Right kidney (tissue), 1 donor: ENCODE measurements around the gene CD58.

Experiments used
- DNase-seq: peaks from one replicate; pipeline ENCODE4 v3.0.0-alpha.2; 2016

The CD58 gene

DNA sequence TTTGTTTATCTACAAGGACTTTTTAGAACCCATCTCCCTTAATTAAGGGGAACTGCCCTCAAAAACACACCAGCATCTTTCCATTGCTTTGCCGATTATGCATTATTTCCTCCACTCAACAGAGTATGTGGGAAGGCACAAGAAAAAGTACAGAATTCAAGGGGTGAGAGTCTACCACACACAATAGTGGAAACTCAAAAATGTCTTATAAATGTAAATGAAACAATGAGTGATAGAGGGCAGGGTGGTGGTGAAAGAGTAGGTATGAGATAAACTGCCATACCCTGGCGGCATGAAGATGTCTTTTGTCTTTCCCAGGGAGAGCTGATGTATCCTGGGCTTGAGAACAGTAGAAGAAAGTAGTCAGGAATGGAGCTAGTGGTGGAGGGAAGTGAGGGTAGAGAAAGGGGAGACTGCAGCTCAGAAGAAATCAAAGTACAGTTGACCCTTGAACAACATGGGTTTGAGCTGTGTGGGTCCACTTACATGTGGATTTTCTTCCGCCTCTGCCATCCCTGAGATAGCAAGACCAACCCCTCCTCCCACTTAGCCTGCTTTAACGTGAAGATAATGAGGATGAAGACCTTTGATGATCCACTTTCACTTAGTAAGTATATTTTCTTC is 24.4 kb downstream of the CD58 start:
- DNase-seq: no peak

DNA sequence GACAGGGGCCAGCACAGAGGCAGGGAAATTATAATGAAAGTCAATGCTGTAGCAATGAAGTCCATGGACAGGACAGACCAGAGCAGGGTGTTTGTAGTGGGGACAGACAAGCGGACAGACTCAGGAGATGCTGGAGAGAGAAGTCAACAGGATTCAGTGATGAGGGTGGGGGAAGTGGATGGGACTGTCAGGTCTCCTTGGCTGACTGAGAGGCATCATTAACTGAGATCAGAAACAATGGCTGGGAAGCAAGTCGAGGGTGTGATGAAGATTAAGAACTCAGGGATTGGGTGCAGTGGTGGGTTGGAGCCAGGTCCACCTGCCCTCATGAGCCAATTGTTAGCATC is 25.5 kb downstream of the CD58 start:
- DNase-seq: no peak

DNA sequence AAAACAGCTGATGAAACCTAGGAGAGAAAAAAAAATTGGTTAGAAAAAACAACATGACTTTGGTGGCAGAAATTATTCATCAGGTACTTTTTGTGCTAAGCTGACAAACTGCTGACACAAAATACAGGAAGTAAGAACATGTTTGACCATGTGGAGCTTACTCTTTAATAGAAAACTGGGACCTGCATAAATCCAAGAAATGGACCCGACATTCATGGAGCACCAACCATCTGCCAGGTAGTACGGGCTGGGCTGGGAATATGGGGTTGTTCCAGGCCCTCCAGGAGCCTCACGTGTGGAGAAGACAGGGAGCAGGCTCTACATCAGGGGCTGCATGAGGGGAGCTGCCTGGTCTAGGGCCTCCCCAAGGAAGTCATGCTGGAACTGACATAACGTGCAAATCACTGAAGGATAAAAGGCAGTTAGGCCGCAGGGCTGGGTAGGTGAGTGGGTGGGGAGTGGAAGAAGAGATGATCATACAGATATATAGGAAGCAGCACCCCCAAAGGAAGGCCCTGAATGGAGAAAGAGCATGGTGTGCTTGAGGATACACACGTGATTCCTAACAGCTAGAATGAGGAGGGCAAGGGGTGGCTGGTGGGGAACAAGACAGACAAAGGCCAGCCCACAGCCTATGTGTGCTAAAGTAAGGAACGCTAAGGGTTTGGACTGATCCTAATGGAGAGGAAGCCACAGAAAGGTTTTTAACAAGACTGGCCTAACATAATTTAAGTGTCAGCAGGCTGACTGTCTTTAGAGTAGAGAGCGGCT is 26.1 kb downstream of the CD58 start:
- DNase-seq: no peak

DNA sequence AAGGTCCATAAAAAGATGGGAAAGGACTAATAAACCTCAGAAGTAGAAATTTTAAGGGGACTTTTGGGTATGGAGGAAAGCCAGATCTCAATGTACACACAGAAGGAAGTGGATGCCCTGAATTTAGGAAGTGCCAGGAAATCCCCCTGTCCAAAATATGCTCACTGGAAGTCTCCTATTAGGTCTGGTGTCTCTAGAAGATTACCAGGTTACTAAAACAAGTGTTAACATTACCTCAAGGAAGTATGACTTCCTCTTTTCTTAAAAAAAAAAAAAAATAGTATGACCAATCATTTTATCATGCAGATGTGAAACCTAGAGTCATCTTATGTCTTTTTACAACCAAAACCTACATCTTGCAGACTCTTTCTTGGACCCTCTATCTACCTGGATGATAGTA is 30.7 kb downstream of the CD58 start:
- DNase-seq: no peak

DNA sequence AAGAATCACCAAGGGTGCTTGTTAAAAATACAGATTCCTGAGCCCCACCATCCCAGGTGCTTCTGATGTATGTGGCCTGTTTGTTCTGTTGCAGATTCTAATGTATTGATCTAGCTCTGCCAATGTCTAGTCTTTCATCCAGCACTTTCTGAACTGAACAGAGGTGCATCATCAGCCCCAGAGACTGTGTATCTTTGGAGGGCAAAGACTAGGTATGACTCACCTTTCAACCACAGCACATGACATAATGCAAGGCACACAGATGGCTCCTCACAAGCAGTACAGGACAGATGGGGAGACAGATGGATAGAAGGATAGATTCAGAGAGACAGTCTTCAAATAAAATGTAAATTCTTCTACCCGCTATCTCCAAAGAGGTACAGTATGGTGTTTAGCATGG is 32.3 kb downstream of the CD58 start:
- no peak for DNase-seq

DNA sequence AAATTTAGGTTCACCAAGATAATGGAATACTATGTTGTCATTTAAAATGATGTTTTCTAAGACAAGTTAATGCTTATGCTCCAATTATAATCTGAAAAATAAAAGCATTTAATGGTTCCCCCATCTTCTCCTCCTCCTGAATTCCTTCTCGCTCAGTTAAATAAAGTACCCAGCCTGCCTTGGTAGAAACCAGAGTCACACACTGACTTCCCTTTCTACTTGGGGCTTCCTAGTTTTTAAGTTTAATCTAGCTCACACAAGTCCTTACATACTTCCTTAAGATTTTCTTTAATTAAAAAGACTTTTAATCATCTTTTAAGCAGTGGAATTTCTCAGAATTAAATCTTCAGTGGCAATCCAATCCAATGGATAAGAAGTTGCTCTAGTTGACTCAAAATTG is 32.9 kb downstream of the CD58 start:
- DNase-seq: no peak

DNA sequence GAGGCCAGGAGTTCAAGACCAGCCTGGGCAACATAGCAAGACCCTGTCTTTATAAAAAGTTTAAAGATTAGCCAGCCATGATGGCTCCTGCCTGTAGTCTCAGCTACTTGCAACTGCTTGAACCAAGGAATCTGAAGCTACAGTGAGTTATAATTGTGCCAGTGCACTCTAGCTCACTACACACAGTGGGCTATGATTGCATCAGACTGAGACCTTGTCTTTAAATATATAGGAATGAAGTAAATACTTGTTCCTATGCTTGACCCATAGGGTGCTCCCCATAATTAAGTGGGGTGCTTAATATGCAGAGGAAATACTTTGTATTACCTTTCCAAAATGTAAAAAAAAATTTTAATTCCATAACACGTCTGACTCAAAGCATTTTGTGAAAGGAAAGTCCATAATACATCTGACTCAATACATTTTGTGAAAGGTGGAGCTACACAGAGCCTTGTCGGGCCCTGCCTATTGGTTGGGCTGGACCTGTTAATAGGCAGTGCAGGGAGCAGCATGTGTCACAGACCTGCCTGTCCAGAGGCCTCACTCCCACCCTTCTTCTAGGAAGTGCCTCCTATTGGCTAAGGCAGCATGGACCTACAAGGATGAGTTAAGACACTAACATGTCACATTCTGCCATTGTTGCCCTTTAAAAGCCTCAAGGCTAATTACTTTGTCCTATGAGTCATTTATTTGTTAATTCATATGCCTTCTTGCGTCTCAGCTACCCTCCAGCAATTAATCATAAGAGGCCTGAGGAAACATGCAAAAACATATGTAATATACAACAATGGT is 33.6 kb downstream of the CD58 start:
- no peak for DNase-seq

DNA sequence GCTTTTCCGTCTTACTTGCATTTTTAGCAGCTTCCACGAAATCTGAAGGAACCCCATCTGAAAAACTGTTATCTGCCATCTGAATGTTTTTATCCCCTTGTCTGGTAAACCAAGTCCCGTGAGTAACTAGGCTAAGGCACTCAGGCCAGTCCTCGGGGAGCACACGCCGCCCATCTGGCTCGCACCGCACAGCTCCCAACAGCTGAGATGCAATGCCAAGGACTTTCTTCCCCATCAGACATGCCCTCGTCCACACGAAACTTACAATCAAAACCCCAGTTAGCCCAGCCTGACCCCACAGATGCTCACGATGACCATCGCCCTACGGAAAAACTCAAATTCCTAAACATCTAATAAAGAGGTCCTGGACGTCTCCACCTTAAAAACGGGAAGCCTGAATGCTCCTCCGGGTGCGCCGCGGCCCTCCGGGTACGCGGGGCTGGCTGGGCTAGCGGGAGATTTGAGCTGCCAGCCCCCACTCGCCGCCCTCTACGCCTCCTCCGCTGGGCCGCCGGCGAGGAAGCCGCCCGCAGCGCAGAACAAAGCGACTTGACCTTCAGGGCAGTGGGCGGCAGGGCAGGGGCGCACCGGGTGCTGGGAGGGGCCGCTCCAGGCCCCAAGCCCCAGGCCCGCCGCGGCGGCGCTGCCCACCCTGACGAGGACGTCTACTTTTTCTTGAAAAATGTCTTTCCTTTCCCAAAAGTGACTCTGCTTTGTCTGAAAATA is 36.6 kb downstream of the CD58 start:
- no peak for DNase-seq

DNA sequence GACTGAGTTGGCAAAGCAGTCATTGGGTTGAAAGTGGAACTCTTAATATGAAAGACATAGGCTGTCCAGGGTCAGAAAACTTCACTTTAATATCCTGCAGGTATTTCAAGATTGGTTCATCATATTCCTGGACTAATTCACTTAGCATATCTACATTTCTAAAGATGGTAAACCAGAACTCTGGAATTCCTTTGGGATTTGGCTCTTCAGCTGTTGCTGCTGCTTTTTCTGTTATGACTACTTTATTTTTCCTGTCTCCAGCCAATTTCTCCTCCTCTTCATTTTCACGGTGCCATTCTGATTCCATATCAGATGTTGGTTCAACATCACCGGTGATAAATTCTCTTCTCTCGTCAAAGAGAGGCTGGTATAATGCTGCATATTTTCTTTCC is 37.4 kb downstream of the CD58 start:
- no peak for DNase-seq

DNA sequence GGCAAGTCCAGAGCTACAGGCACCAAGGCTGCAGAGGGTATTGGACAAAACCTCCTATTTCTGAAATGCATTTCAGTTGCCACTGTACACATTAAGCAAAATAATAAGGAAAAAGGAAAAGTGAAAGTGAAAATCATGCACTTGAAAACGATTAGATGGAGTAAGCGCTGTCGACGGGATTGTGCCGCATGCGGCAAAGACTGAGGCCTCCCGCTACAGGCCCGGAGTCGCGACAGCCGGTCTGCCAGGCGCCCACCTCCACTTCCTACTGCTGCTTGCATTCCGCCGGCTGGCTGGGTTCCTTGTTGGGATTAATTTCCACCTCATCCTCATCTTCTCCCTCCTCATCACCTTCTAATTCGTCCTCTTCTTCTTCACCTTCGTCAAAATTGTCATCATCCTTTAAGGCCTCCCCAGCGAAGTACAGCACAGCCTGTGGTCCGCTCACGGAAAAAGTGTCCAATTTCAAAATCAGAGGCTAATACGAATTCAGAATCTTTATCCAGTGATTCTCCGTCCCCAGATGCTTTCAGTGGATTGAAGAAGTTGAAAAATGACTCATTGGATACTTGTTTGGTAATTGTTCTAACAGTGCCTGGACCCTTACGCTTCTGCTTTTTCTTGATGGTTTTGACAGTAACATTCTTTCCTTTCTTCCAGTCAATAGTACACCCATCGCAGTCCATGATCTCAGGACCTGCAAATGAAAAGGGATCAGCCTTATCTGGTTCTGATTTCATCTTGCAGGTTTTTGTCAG is 38.0 kb downstream of the CD58 start:
- no peak for DNase-seq

DNA sequence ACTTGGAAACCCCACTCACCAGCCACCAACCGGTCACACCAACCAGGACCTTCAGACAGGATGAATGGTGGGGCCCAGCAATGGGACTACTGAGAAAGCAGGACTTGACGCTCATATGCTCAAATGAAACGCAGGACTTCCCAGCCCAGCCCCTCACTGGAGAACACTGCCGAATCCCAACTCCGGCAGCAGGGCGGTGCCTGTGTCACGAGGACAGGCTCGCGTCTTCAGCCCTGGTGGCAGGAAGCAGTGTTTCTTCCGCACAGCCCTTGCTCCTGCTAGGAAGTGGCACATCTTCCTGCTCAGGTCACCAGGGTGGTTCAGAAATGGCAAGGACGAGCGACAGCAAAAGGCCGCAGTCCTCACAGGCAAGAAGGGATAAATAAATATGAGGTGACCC is 38.9 kb downstream of the CD58 start:
- no peak for DNase-seq

DNA sequence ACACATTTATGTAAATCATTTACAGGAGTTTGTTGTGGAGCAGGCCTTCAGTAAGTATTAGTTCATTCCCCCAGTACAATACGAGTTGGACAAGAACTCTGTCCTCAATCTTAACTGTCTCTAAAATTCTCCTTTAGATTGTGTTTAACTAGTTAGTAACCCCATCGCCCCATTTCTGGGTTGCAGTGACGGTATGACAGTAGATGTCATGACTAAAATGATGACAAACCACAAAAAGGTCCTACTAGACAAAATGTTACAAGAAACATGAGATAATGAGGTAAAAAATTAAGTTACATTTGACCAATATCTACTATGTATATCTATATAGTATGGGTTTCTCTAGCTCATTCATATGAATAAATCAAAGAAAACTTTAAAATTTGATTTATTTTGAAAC is 41.1 kb downstream of the CD58 start:
- no peak for DNase-seq

DNA sequence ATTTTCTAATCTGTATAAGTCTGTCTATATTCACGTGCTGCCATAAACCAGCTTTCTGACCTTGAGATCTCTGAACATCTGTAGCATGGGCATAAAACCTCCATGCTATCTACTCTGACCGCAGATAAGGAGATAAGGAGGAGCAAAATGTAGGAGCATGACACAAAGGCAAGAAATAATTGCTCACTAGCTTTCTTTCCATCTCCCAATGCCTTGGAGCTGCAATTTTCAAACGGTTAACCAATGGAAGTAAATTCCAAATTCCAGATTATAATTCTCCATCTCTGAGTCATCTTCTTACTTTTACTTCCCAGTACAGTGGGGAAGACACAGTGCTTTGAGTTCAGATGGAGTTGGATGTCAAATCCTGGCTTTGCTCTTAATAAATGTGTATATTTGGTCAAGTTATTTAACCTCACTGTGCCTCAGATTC is 41.6 kb downstream of the CD58 start:
- DNase-seq: no peak

DNA sequence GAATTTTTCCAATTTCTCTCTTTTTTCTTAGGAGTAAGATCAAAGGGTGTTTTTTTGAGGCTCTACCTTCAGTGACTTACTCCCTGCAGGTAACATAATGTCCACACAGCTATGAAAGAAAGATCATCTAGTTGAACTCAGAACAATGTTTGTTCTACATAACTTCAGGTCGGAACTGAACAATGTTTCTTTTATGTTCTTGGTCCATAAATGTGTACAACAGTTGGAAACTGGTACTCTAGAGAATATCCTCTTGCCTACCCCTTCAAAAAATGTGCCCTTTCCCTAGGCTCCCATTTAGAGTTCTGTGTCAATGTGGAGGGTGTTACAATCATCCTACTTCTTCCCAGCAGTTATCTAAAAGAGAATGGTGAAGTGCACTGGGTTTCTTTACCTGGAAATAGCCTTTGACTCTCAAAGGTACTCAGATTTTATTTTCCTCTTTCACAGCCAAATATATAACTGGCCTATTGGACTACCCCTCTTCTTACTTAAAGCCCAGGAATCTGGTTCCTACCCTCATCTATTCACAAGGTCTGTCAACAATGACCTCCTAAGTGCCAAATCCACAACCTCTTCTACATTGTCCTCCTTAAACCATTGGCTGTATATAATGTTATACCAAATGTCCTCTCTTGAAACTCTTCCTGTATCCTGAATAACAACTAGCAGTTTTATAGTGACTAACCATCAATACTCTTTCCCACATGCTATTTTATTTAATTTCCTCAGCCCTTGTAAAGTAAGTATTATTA is 42.3 kb downstream of the CD58 start:
- DNase-seq: no peak

DNA sequence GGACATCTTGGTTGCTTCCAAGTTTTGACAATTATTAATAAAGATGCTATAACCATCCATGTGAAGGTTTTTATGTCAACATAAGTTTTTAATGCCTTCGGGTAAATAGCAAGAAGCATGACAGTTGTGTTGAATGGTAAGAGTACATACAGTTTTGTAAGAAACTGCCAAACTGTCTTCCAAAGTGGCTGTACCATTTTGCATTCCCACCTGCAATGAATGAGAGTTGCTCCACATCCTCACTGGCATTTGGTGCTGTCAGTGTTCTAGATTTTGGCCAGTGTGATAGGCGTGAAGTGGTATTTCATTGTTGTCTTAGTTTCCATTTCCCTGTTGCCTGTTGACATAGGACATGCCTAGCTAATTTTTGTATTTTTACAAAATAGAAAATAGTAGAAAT is 45.4 kb downstream of the CD58 start:
- DNase-seq: no peak

DNA sequence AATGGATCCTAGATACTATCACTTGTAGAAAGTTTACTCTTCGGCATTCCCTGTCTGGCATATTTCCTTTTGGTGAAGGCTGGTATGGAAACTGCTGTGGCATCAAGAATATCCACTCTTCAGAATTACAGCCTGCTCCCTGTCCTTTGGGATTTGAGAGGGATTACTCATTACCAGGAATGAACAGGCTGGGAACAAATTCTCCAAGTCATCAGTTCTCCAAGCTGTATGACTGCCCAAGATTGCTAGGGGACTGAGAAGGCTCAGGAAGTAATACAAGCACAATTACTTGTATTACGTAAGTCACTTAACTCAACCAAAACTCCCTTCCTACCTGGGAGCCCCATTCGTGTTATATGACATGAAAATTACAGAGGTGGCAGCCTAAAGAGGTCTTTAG is 49.6 kb downstream of the CD58 start:
- DNase-seq: no peak

DNA sequence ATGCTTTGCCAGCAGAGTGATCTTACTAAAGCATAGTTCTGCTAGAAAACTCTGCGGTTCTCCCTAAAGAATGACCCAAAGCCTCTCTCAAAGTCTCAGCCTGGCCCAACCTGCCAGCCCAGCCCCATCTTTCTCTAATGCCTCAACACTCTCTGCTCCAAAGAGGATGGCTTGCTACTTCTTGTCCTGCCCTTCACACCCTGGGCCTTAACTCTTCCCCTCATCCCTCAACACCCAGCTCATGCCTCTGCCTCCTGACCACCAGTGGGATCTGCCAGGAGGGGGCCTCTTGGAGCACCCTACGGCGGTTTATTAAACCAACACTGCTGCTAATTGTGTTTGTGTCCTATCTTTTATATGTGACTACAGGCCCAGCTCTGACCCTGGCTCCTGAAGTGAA is 52.4 kb downstream of the CD58 start:
- DNase-seq: no peak

DNA sequence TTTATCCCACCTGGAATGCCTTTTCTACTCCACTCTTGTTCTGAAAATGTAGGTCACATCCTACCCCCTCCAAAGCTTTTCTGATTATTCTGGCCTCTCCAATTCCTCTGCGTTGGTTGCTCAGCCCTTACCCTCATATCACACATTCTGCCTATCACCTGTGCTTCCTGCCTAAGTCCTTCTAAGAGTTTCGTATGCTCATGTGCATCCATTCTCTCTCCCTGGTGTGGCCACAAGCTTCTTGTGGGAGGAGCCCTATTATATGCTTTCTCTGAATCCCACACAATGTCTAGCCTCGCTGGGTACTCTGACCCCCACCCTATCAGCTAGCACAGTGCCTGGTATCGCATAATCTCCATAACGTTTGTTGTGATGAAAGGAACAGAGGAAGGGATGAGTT is 54.2 kb downstream of the CD58 start:
- DNase-seq: no peak

DNA sequence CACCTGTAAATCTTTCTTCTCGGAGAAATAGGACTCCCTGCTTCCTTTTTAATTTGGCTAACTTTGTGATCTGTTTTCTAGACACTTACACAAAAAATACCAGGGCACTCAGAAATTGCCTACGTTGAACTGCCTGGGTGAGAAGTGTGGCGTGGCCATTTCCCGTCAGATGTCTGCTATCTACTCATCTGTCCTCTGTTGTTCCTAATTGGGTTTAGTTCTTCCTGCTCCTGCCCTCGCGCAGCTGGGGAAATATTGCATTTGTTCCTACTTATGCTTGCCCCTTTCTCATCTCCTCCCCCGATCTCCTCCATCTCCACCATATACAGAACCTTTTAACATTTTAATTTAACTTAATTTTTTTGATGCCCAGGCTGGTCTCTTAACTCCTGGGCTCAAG is 55.1 kb downstream of the CD58 start:
- no peak for DNase-seq

DNA sequence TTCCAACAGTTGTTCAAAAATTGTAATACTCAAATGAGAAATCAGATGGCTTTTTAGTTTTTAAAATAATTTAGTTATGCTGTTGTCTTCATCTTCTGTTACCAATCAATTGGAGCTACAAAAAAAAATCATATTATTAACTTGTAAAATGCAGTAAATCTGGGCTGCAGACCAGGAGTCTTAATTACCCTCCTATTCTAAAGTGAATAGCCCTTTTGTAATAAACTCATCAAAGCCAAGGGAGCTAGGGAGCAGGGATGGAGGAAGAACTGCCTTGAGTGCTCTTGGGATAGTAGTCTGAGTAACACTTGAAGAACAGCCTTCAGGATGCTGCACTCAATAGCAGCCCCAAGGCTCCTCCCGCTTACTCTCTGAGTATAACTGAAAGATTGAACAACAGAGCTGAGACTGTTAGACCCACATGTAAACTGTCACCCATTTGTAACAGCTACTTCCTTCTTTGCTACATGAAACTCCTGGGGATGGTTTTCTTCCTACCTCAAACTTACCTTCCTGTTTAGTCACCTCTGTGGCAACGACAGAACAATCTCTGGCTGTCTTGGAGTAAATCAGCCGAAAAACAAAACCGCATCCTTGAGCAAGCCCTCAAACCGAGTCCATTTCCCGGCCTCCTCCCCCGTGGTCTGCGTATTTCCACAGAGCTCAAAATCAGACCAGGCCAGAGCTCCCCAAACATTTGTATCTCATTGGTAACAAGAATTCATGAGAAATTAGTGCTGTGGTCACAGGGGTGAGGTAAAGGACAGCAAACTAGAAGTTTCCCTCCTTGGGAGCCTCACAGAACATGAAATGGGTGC is 55.9 kb downstream of the CD58 start:
- DNase-seq: no peak

DNA sequence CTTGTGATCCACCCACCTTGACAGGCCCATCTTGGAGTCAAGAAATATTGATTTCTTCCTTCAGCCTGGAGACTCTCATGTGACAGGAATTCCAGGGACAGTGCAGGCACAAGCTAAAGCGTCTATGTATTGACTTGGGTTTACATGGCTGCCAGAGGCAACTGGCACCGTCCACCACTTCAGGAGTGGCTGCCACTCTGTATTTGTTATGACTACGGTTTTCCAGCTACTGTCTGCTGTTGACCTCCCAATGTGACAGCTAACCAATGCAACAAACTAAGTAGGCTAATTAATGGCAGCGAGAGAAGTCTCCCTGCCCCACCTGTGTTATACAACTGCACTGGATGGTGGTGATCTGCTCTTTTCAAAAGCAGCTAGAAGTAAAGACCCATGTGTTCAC is 56.9 kb downstream of the CD58 start:
- DNase-seq: no peak
